Skeletal muscle tissue (tissue), 4 donors: ENCODE measurements around the gene FTO. TPM values are rescaled to one million over a fixed set of nuclear protein-coding genes. Genes with fewer than 3 reads are reported as not detected.

Source experiments
- H3K27ac ChIP-seq: one replicate; pipeline ENCODE4 v1.7.0; 2013; ENCODE audit warnings: mild to moderate bottlenecking, low read depth, low read length, inconsistent platforms
- H3K27me3 ChIP-seq, 3 donors: one replicate each; pipeline ENCODE4 v1.7.0; 2013; ENCODE audit warnings: low read length in 3 of 3; ENCODE audit not compliant: control insufficient read depth in 3 of 3, insufficient read depth in 3 of 3
- H3K36me3 ChIP-seq, 3 donors: one replicate each; pipeline ENCODE4 v1.7.0; 2013; ENCODE audit warnings: low read length in 3 of 3; ENCODE audit not compliant: control insufficient read depth in 3 of 3, insufficient read depth in 3 of 3
- H3K4me1 ChIP-seq, 3 donors: one replicate each; pipeline ENCODE4 v1.7.0; 2013; ENCODE audit warnings: low read length in 3 of 3, mild to moderate bottlenecking in 3 of 3; ENCODE audit not compliant: control insufficient read depth in 3 of 3, insufficient read depth in 3 of 3
- H3K4me3 ChIP-seq, 3 donors: one replicate each; pipeline ENCODE4 v1.7.0; 2013; ENCODE audit warnings: low read length in 3 of 3
- H3K9ac ChIP-seq, 3 donors: one replicate each; pipeline ENCODE4 v1.7.0; 2013; ENCODE audit warnings: low read length in 3 of 3, mild to moderate bottlenecking in 3 of 3, moderate library complexity in 2 of 3, low read depth in 1 of 3
- H3K9me3 ChIP-seq, 3 donors: one replicate each; pipeline ENCODE4 v1.7.0; 2013; ENCODE audit warnings: low read length in 3 of 3; ENCODE audit not compliant: control insufficient read depth in 3 of 3
- total RNA-seq: library from RNA; depleted of rRNA; stranded (reverse); fragments of >200 nt; gene quantifications from one replicate; pipeline ENCODE4 v1.2.3, GENCODE V29; 2014
- donor health status: Osteomylitis.

Gene FTO
- total RNA-seq, 1 donor from 2014 or later: 37.1 TPM

- no peaks in the 10 kb centered on the region for H3K36me3 ChIP-seq
- no peak overlapping the region for H3K27ac ChIP-seq
- no peaks in the 10 kb centered on the region for H3K9me3 ChIP-seq
- H3K4me3 ChIP-seq: no peak overlapping the region
- H3K9ac ChIP-seq: no peak overlapping the region
- no peaks in the 10 kb centered on the region for H3K27me3 ChIP-seq
- peaks cover 37 to 40% (median 39%) of the 10 kb centered on the region in 3 donors for H3K4me1 ChIP-seq
These were observed 267.7 kb downstream of the FTO start for GRCh38 chr16:53971616-53972015.

- peak overlapping the region; percentile 69 for H3K27ac ChIP-seq
- no peaks in the 10 kb centered on the region for H3K27me3 ChIP-seq
These were observed 269.1 kb downstream of the FTO start for GRCh38 chr16:53973021-53973420.

GRCh38 chr16:53974484-53975080, 270.6 kb downstream of the FTO start:
- Histone ChIP-seq H3K27me3 (no peaks in the 10 kb centered on the region), H3K36me3 (no peaks in the 10 kb centered on the region), H3K9me3 (no peaks in the 10 kb centered on the region), H3K4me3 (no peak overlapping the region), H3K4me1 (peaks cover 20 to 24% (median 21%) of the 10 kb centered on the region in 3 donors), H3K27ac (no peak overlapping the region), H3K9ac (no peak overlapping the region)

More at GRCh38 chr16:53973021-53973420, 269.1 kb downstream of the FTO start:
- H3K4me3 ChIP-seq: peak overlapping the region in 2 of 3 donors; percentile 2 to 18
- H3K36me3 ChIP-seq: no peaks in the 10 kb centered on the region
- H3K9ac ChIP-seq: no peak overlapping the region
- peaks cover 25 to 29% (median 29%) of the 10 kb centered on the region in 3 donors for H3K4me1 ChIP-seq
- H3K9me3 ChIP-seq: no peaks in the 10 kb centered on the region

GRCh38 chr16:53980675-53981074, 276.7 kb downstream of the FTO start:
- no peaks in the 10 kb centered on the region for H3K27me3 ChIP-seq
- H3K4me1 ChIP-seq: peaks cover 0 to 7% (median 3%) of the 10 kb centered on the region in 3 donors
- no peak overlapping the region for H3K27ac ChIP-seq
- H3K36me3 ChIP-seq: no peaks in the 10 kb centered on the region
- H3K4me3 ChIP-seq: no peak overlapping the region
- no peak overlapping the region for H3K9ac ChIP-seq
- H3K9me3 ChIP-seq: no peaks in the 10 kb centered on the region

GRCh38 chr16:53982631-53983042, 278.7 kb downstream of the FTO start:
- Histone ChIP-seq H3K9ac (no peak overlapping the region), H3K4me1 (peaks cover 0 to 7% (median 3%) of the 10 kb centered on the region in 3 donors), H3K9me3 (no peaks in the 10 kb centered on the region), H3K4me3 (no peak overlapping the region), H3K36me3 (no peaks in the 10 kb centered on the region), H3K27me3 (no peaks in the 10 kb centered on the region), H3K27ac (no peak overlapping the region)

GRCh38 chr16:53984936-53985335, 281.0 kb downstream of the FTO start:
- Histone ChIP-seq H3K27ac (no peak overlapping the region), H3K4me1 (peaks cover 0 to 8% (median 7%) of the 10 kb centered on the region in 3 donors), H3K27me3 (no peaks in the 10 kb centered on the region), H3K9ac (no peak overlapping the region), H3K36me3 (no peaks in the 10 kb centered on the region), H3K9me3 (no peaks in the 10 kb centered on the region), H3K4me3 (no peak overlapping the region)

- Histone ChIP-seq H3K27me3 (no peaks in the 10 kb centered on the region), H3K27ac (no peak overlapping the region), H3K36me3 (no peaks in the 10 kb centered on the region), H3K9ac (no peak overlapping the region), H3K4me1 (peaks cover under 1 to 11% (median 7%) of the 10 kb centered on the region in 3 donors), H3K9me3 (no peaks in the 10 kb centered on the region), H3K4me3 (no peak overlapping the region)
These were observed 281.9 kb downstream of the FTO start for GRCh38 chr16:53985861-53986260.

GRCh38 chr16:53986793-53987192, 282.8 kb downstream of the FTO start:
- H3K4me3 ChIP-seq: no peak overlapping the region
- no peak overlapping the region for H3K27ac ChIP-seq
- no peaks in the 10 kb centered on the region for H3K36me3 ChIP-seq

GRCh38 chr16:53988136-53988535, 284.2 kb downstream of the FTO start:
- Histone ChIP-seq H3K27me3 (no peaks in the 10 kb centered on the region), H3K27ac (no peak overlapping the region), H3K36me3 (no peaks in the 10 kb centered on the region), H3K4me3 (no peak overlapping the region), H3K4me1 (peaks cover 3 to 28% (median 17%) of the 10 kb centered on the region in 3 donors), H3K9ac (no peak overlapping the region), H3K9me3 (no peaks in the 10 kb centered on the region)

More at GRCh38 chr16:53986793-53987192, 282.8 kb downstream of the FTO start:
- no peaks in the 10 kb centered on the region for H3K27me3 ChIP-seq
- H3K4me1 ChIP-seq: peaks cover 7 to 20% (median 10%) of the 10 kb centered on the region in 3 donors
- H3K9me3 ChIP-seq: no peaks in the 10 kb centered on the region
- no peak overlapping the region for H3K9ac ChIP-seq

- Histone ChIP-seq H3K9ac (no peak overlapping the region), H3K4me3 (no peak overlapping the region), H3K36me3 (no peaks in the 10 kb centered on the region), H3K27ac (no peak overlapping the region), H3K4me1 (peaks cover 3 to 28% (median 17%) of the 10 kb centered on the region in 3 donors), H3K9me3 (no peaks in the 10 kb centered on the region), H3K27me3 (no peaks in the 10 kb centered on the region)
These were observed 285.6 kb downstream of the FTO start for GRCh38 chr16:53989597-53989996.
